ENCODE measurements around the gene CDH2.

The CDH2 gene

GRCh38 chr18:28126768-28127167 lies 50.2 kb downstream of the CDH2 start:
- no peak for DNase-seq

GRCh38 chr18:28125051-28125450 lies 51.9 kb downstream of the CDH2 start:
- DNase-seq, result no peak

- no peak for DNase-seq
Measured at GRCh38 chr18:28124131-28125029, 52.5 kb downstream of the CDH2 start.

- DNase-seq, result no peak
Measured at GRCh38 chr18:28123401-28124030, 53.4 kb downstream of the CDH2 start.

GRCh38 chr18:28120828-28121515 lies 56.0 kb downstream of the CDH2 start:
- DNase-seq, result no peak

GRCh38 chr18:28116461-28116860 lies 60.5 kb downstream of the CDH2 start:
- DNase-seq, result no peak

- no peak for DNase-seq
Measured at GRCh38 chr18:28115149-28115550, 61.8 kb downstream of the CDH2 start.

- DNase-seq, result no peak
Measured at GRCh38 chr18:28114472-28114871, 62.5 kb downstream of the CDH2 start.

- no peak for DNase-seq
Measured at GRCh38 chr18:28113271-28114029, 63.5 kb downstream of the CDH2 start.

GRCh38 chr18:28112056-28112470 lies 64.9 kb downstream of the CDH2 start:
- DNase-seq, result no peak

GRCh38 chr18:28110924-28111323 lies 66.0 kb downstream of the CDH2 start:
- DNase-seq, result no peak

- DNase-seq, result no peak
Measured at GRCh38 chr18:28109781-28110560, 67.0 kb downstream of the CDH2 start.

GRCh38 chr18:28108814-28109213 lies 68.1 kb downstream of the CDH2 start:
- no peak for DNase-seq

GRCh38 chr18:28108254-28108653 lies 68.7 kb downstream of the CDH2 start:
- no peak for DNase-seq

- no peak for DNase-seq
Measured at GRCh38 chr18:28099237-28099636, 77.7 kb downstream of the CDH2 start.

- DNase-seq, result no peak
Measured at GRCh38 chr18:28095631-28096030, 81.3 kb downstream of the CDH2 start.

GRCh38 chr18:28095041-28095440 lies 81.9 kb downstream of the CDH2 start:
- no peak for DNase-seq

GRCh38 chr18:28091197-28091596 lies 85.7 kb downstream of the CDH2 start:
- DNase-seq, result no peak

GRCh38 chr18:28088477-28088876 lies 88.5 kb downstream of the CDH2 start:
- no peak for DNase-seq

GRCh38 chr18:28086670-28087552 lies 90.0 kb downstream of the CDH2 start:
- DNase-seq, result no peak

- DNase-seq, result no peak
Measured at GRCh38 chr18:28081516-28081915, 95.4 kb downstream of the CDH2 start.
